ENCODE data around the gene SLC17A3.
A peak's percentile ranks its signal among the peaks of the same experiment; 100 is the strongest.

Gene SLC17A3

GRCh38 chr6:25874118-25874517 lies at the start of gene SLC17A3:
Gene SLC17A3, minus strand, starts transcription at chr6:25874243. Its CDS starts 5,856 bp downstream, at chr6:25868387.
- H3K4me1 Mint-ChIP-seq = peaks cover 25% of the 10 kb centered on the region
- H3K27me3 Mint-ChIP-seq = no peaks in the 10 kb centered on the region
- H3K9me3 Mint-ChIP-seq = no peaks in the 10 kb centered on the region
- H3K4me3 Mint-ChIP-seq = no peak within 1 kb of the TSS
- H3K27ac Mint-ChIP-seq = no peak within 1 kb of the TSS
- H3K36me3 Mint-ChIP-seq = no peaks in the 10 kb centered on the region

GRCh38 chr6:25922301-25922700 lies 48.3 kb upstream of the SLC17A3 start:
- no peaks in the 10 kb centered on the region for H3K27me3 Mint-ChIP-seq
- peaks cover 9% of the 10 kb centered on the region for H3K4me1 Mint-ChIP-seq
- H3K9me3 Mint-ChIP-seq = no peaks in the 10 kb centered on the region
- H3K4me3 Mint-ChIP-seq = no peak overlapping the region
- H3K36me3 Mint-ChIP-seq = no peaks in the 10 kb centered on the region
- H3K27ac Mint-ChIP-seq = no peak overlapping the region

- H3K27ac Mint-ChIP-seq = no peak overlapping the region
- peaks cover 9% of the 10 kb centered on the region for H3K4me1 Mint-ChIP-seq
- no peaks in the 10 kb centered on the region for H3K9me3 Mint-ChIP-seq
- no peaks in the 10 kb centered on the region for H3K27me3 Mint-ChIP-seq
- no peak overlapping the region for H3K4me3 Mint-ChIP-seq
- no peaks in the 10 kb centered on the region for H3K36me3 Mint-ChIP-seq
Observed at GRCh38 chr6:25921525-25922203, 47.6 kb upstream of the SLC17A3 start.

GRCh38 chr6:25919657-25920056 lies 45.6 kb upstream of the SLC17A3 start:
- Mint-ChIP-seq H3K4me3 (no peak overlapping the region), H3K27me3 (no peaks in the 10 kb centered on the region), H3K4me1 (peaks cover 9% of the 10 kb centered on the region), H3K9me3 (no peaks in the 10 kb centered on the region), H3K36me3 (no peaks in the 10 kb centered on the region), H3K27ac (no peak overlapping the region)

- H3K27ac Mint-ChIP-seq = peak overlapping the region; percentile 33
- peaks cover 9% of the 10 kb centered on the region for H3K4me1 Mint-ChIP-seq
- no peaks in the 10 kb centered on the region for H3K9me3 Mint-ChIP-seq
- no peaks in the 10 kb centered on the region for H3K36me3 Mint-ChIP-seq
- H3K4me3 Mint-ChIP-seq = no peak overlapping the region
- no peaks in the 10 kb centered on the region for H3K27me3 Mint-ChIP-seq
Observed at GRCh38 chr6:25918083-25918683, 44.1 kb upstream of the SLC17A3 start.

GRCh38 chr6:25916789-25917490 lies 42.9 kb upstream of the SLC17A3 start:
- H3K4me1 Mint-ChIP-seq = peaks cover 9% of the 10 kb centered on the region
- no peak overlapping the region for H3K27ac Mint-ChIP-seq
- H3K27me3 Mint-ChIP-seq = no peaks in the 10 kb centered on the region
- H3K4me3 Mint-ChIP-seq = no peak overlapping the region
- H3K9me3 Mint-ChIP-seq = no peaks in the 10 kb centered on the region
- no peaks in the 10 kb centered on the region for H3K36me3 Mint-ChIP-seq

GRCh38 chr6:25916330-25916729 lies 42.3 kb upstream of the SLC17A3 start:
- Mint-ChIP-seq H3K27ac (no peak overlapping the region), H3K4me3 (no peak overlapping the region), H3K4me1 (peaks cover 9% of the 10 kb centered on the region), H3K9me3 (no peaks in the 10 kb centered on the region), H3K27me3 (no peaks in the 10 kb centered on the region), H3K36me3 (no peaks in the 10 kb centered on the region)

GRCh38 chr6:25913741-25914140 lies 39.7 kb upstream of the SLC17A3 start:
- Mint-ChIP-seq H3K27me3 (no peaks in the 10 kb centered on the region), H3K36me3 (no peaks in the 10 kb centered on the region), H3K27ac (no peak overlapping the region), H3K4me1 (peaks cover 9% of the 10 kb centered on the region), H3K9me3 (no peaks in the 10 kb centered on the region), H3K4me3 (no peak overlapping the region)

GRCh38 chr6:25911351-25911750 lies 37.3 kb upstream of the SLC17A3 start:
- Mint-ChIP-seq H3K9me3 (no peaks in the 10 kb centered on the region), H3K4me3 (no peak overlapping the region), H3K27ac (no peak overlapping the region), H3K27me3 (no peaks in the 10 kb centered on the region), H3K4me1 (no peaks in the 10 kb centered on the region), H3K36me3 (no peaks in the 10 kb centered on the region)

GRCh38 chr6:25907475-25908014 lies 33.5 kb upstream of the SLC17A3 start:
- H3K27ac Mint-ChIP-seq = no peak overlapping the region
- H3K4me3 Mint-ChIP-seq = no peak overlapping the region
- H3K9me3 Mint-ChIP-seq = no peaks in the 10 kb centered on the region
- no peaks in the 10 kb centered on the region for H3K4me1 Mint-ChIP-seq
- peaks cover 8% of the 10 kb centered on the region for H3K27me3 Mint-ChIP-seq
- no peaks in the 10 kb centered on the region for H3K36me3 Mint-ChIP-seq

- Mint-ChIP-seq H3K4me3 (no peak overlapping the region), H3K27me3 (peaks cover 8% of the 10 kb centered on the region), H3K27ac (no peak overlapping the region), H3K4me1 (no peaks in the 10 kb centered on the region), H3K9me3 (no peaks in the 10 kb centered on the region), H3K36me3 (no peaks in the 10 kb centered on the region)
Observed at GRCh38 chr6:25903467-25904099, 29.5 kb upstream of the SLC17A3 start.

GRCh38 chr6:25902071-25902470 lies 28.0 kb upstream of the SLC17A3 start:
- Mint-ChIP-seq H3K4me1 (no peaks in the 10 kb centered on the region), H3K9me3 (no peaks in the 10 kb centered on the region), H3K4me3 (no peak overlapping the region), H3K27me3 (peaks cover 8% of the 10 kb centered on the region), H3K36me3 (no peaks in the 10 kb centered on the region), H3K27ac (no peak overlapping the region)

- H3K9me3 Mint-ChIP-seq = no peaks in the 10 kb centered on the region
- no peak overlapping the region for H3K4me3 Mint-ChIP-seq
- H3K27me3 Mint-ChIP-seq = peaks cover 8% of the 10 kb centered on the region
- H3K36me3 Mint-ChIP-seq = no peaks in the 10 kb centered on the region
- no peaks in the 10 kb centered on the region for H3K4me1 Mint-ChIP-seq
- no peak overlapping the region for H3K27ac Mint-ChIP-seq
Observed at GRCh38 chr6:25900843-25901242, 26.8 kb upstream of the SLC17A3 start.

- no peaks in the 10 kb centered on the region for H3K4me1 Mint-ChIP-seq
- no peak overlapping the region for H3K4me3 Mint-ChIP-seq
- no peaks in the 10 kb centered on the region for H3K36me3 Mint-ChIP-seq
- no peaks in the 10 kb centered on the region for H3K9me3 Mint-ChIP-seq
- H3K27ac Mint-ChIP-seq = peak overlapping the region; percentile 12
- H3K27me3 Mint-ChIP-seq = peaks cover 6% of the 10 kb centered on the region
Observed at GRCh38 chr6:25899580-25900408, 25.8 kb upstream of the SLC17A3 start.

GRCh38 chr6:25899123-25899522 lies 25.1 kb upstream of the SLC17A3 start:
- no peaks in the 10 kb centered on the region for H3K9me3 Mint-ChIP-seq
- peaks cover 3% of the 10 kb centered on the region for H3K27me3 Mint-ChIP-seq
- no peaks in the 10 kb centered on the region for H3K4me1 Mint-ChIP-seq
- peaks cover under 1% of the 10 kb centered on the region for H3K36me3 Mint-ChIP-seq
- H3K4me3 Mint-ChIP-seq = no peak overlapping the region
- H3K27ac Mint-ChIP-seq = no peak overlapping the region

Measured in activated naive CD4-positive, alpha-beta T cell treated with anti-CD3 and anti-CD28 coated beads, Interleukin-2, amount 50 U/mL, for 24 hours (primary cell).